HCT116 (cell line): ENCODE results near the gene IL1R2. TPM values are rescaled to one million over a fixed set of nuclear protein-coding genes. Genes with fewer than 3 reads are reported as not detected.

ENCODE experiments used
- ATAC-seq: fragments of 200-7000 bp; cut with Tn5 transposase; 2 replicates; pipeline ENCODE4 v1.9.1; 2020; ENCODE audit warnings: mild to moderate bottlenecking, moderate library complexity
- BruUV-seq: library from RNA; stranded (reverse); fragments of 400-500 nt; replicated peaks from 2 replicates; lab custom pipeline; 2021; lab: Mats Ljungman, UMichigan
- CTCF ChIA-PET: fragments of 300-600 bp; sonication (Branson Sonifier 250); formaldehyde crosslinking; loops from one replicate; lab custom pipeline; 2021; ENCODE audit warnings: antibody characterized with exemption; lab: Charles Lee
- POLR2A ChIA-PET: fragments of 300-600, 350-600 bp; sonication (Branson Sonifier 250); formaldehyde crosslinking; loops from one replicate; lab custom pipeline; 2021; ENCODE audit warnings: antibody characterized with exemption; lab: Charles Lee
- RAD21 ChIA-PET, 2 experiments: fragments of 300-600 bp; sonication (Branson Sonifier 250); formaldehyde crosslinking; loops; one replicate each; lab custom pipeline; 2023; ENCODE audit warnings: low total read pairs in 2 of 2; ENCODE audit not compliant: uncharacterized antibody in 2 of 2, unreplicated experiment in 2 of 2, low non-redundant PET in 1 of 2; lab: Charles Lee
- DNase-seq: peaks from one replicate; pipeline ENCODE4 v3.0.0-alpha.2; 2010; ENCODE audit warnings: low read depth, low spot score
- H2AFZ ChIP-seq: fragments of 200-600 bp; shearing (Covaris generic), sonication (generic); 2 replicates; pipeline ENCODE4 v1.6.1; 2017; ENCODE audit warnings: low read depth, mixed run types, mixed read lengths, antibody characterized with exemption, low read length; ENCODE audit not compliant: poor library complexity, severe bottlenecking
- H3K27ac ChIP-seq: 2 replicates; pipeline ENCODE4 v1.5.1; 2012; ENCODE audit warnings: low read depth, low read length
- H3K27me3 ChIP-seq: fragments of 200-600 bp; sonication (generic); 2 replicates; pipeline ENCODE4 v1.6.1; 2016; ENCODE audit warnings: mixed run types, low read length, mixed read lengths; ENCODE audit not compliant: insufficient read depth
- H3K36me3 ChIP-seq, 2 experiments: fragments of 200-500 bp in 1 of 2; fragments of 200-600 bp in 1 of 2; sonication (Bioruptor generic) in 1 of 2; sonication (generic) in 1 of 2; 2 replicates each; pipeline versions ENCODE4 v1.5.1 to v1.6.1; 2014 to 2016; ENCODE audit warnings: low read length in 2 of 2, inconsistent platforms in 1 of 2, mixed read lengths in 1 of 2, mixed run types in 1 of 2; ENCODE audit not compliant: insufficient read depth in 2 of 2, control insufficient read depth in 1 of 2
- H3K4me1 ChIP-seq, 2 experiments: fragments of 200-600 bp in 1 of 2; sonication (generic) in 1 of 2; 2 replicates each; pipeline versions ENCODE4 v1.5.1 to v1.6.1; 2012 to 2017; ENCODE audit warnings: low read length in 2 of 2, inconsistent platforms in 1 of 2, mild to moderate bottlenecking in 1 of 2, mixed read lengths in 1 of 2, mixed run types in 1 of 2, moderate library complexity in 1 of 2; ENCODE audit not compliant: insufficient read depth in 2 of 2, control insufficient read depth in 1 of 2
- H3K4me2 ChIP-seq: fragments of 200-600 bp; sonication (generic); 2 replicates; pipeline ENCODE4 v1.6.1; 2017; ENCODE audit warnings: mixed run types, low read length, mixed read lengths
- H3K4me3 ChIP-seq, 2 experiments: fragments of 200-600 bp in 1 of 2; sonication (generic) in 1 of 2; replicated peaks in 1 of 2; 2 replicates each; pipeline ENCODE4 v1.5.1; 2011 to 2016; ENCODE audit warnings: low read length in 2 of 2, control low read depth in 1 of 2, low read depth in 1 of 2, mild to moderate bottlenecking in 1 of 2, mixed read lengths in 1 of 2, mixed run types in 1 of 2
- H3K79me2 ChIP-seq: fragments of 200-600 bp; sonication (generic); 2 replicates; pipeline ENCODE4 v1.6.1; 2017; ENCODE audit warnings: mild to moderate bottlenecking, mixed run types, low read length, moderate library complexity, mixed read lengths; ENCODE audit not compliant: insufficient read depth
- H3K9ac ChIP-seq: fragments of 200-600 bp; sonication (generic); 2 replicates; pipeline ENCODE4 v1.6.1; 2016; ENCODE audit warnings: low read length, mixed read lengths
- H3K9me2 ChIP-seq: fragments of 200-600 bp; sonication (generic), shearing (Covaris generic); 2 replicates; pipeline ENCODE4 v1.6.1; 2017; ENCODE audit warnings: mixed run types, mild to moderate bottlenecking, moderate library complexity; ENCODE audit not compliant: insufficient read depth
- H3K9me3 ChIP-seq, 2 experiments: fragments of 200-500 bp in 1 of 2; fragments of 200-600 bp in 1 of 2; sonication (Bioruptor generic) in 1 of 2; sonication (generic) in 1 of 2; 2 replicates each; pipeline ENCODE4 v1.6.1; 2014 to 2017; ENCODE audit warnings: low read length in 2 of 2, mixed read lengths in 2 of 2, inconsistent platforms in 1 of 2, low read depth in 1 of 2, mild to moderate bottlenecking in 1 of 2, mixed run types in 1 of 2, moderate library complexity in 1 of 2; ENCODE audit not compliant: control insufficient read depth in 1 of 2, insufficient read depth in 1 of 2
- H4K20me1 ChIP-seq: fragments of 200-600 bp; sonication (generic), shearing (Covaris generic); 2 replicates; pipeline ENCODE4 v1.6.1; 2017; ENCODE audit warnings: mixed run types, mild to moderate bottlenecking, moderate library complexity; ENCODE audit not compliant: insufficient read depth
- EZH2phosphoT487 ChIP-seq: fragments of 200-600 bp; IDR thresholded peaks from 2 replicates; pipeline ENCODE4 v1.6.1; 2018; ENCODE audit warnings: antibody characterized with exemption, borderline replicate concordance
- RAD21 ChIP-seq: IDR thresholded peaks from 2 replicates; pipeline ENCODE4 v1.6.1; 2012; ENCODE audit warnings: low read depth, mild to moderate bottlenecking
- SP1 ChIP-seq: IDR thresholded peaks from 2 replicates; pipeline ENCODE4 v1.6.1; 2012; ENCODE audit warnings: low read depth
- intact Hi-C: fragments of 100-400 bp; cut with micrococcal nuclease; formaldehyde crosslinking; loops from 2 replicates; pipeline ENCODE4 v1.10.0; 2022
- total RNA-seq: library from RNA; stranded (reverse); gene quantifications from one replicate; pipeline ENCODE4 v1.2.1, GENCODE V29; 2021; ENCODE audit not compliant: unreplicated experiment
- TF ChIP-seq, protein P1 (sequence below), 3 experiments: fragments of 200-600 bp in 1 of 3; sonication (generic) in 1 of 3; IDR thresholded peaks in 2 of 3; conservative IDR thresholded peaks in 1 of 3; 2 replicates each; pipeline ENCODE4 v1.5.1; 2012 to 2017; ENCODE audit warnings: low read depth in 2 of 3, low read length in 2 of 3, antibody characterized with exemption in 1 of 3, borderline replicate concordance in 1 of 3, control low read depth in 1 of 3, mild to moderate bottlenecking in 1 of 3, mixed read lengths in 1 of 3, mixed run types in 1 of 3, moderate library complexity in 1 of 3; ENCODE audit not compliant: insufficient read depth in 1 of 3

The IL1R2 gene
- total RNA-seq, 1 experiment from 2014 or later, result 0.52 TPM

- no peak overlapping the region for H3K4me2 ChIP-seq
- H3K27ac ChIP-seq, result no peak overlapping the region
- H3K9me2 ChIP-seq, result no peaks in the 10 kb centered on the region
- ATAC-seq, result no peak
- intact Hi-C loops, result loop anchor here (5.0 kb wide), 2 partner anchors 352 to 442 kb away; partner anchors contain the start of gene IL18R1
- no peaks in the 10 kb centered on the region for H3K9me3 ChIP-seq
- no peaks in the 10 kb centered on the region for H3K36me3 ChIP-seq
- CTCF ChIA-PET, result interaction anchor here (1.1 to 4.0 kb wide), 5 partner anchors 122 to 446 kb away, joined by 3 to 60 read pairs (median 4); no protein-coding TSS in a partner anchor
- no peaks in the 10 kb centered on the region for H3K27me3 ChIP-seq
- DNase-seq, result no peak
- no peak overlapping the region for H3K9ac ChIP-seq
- no peak overlapping the region for H3K4me3 ChIP-seq
- no peak for TF ChIP-seq RAD21
- TF ChIP-seq, all 23 proteins: peak for 0
- no peaks in the 10 kb centered on the region for H4K20me1 ChIP-seq
- RAD21 ChIA-PET, result interaction anchor here in 1 of 2 experiments (1.1 kb wide), 1 partner anchor 235 kb away, joined by 5 read pairs; no protein-coding TSS in a partner anchor
- H2AFZ ChIP-seq, result no peak overlapping the region
- POLR2A ChIA-PET, result no interaction called here
- BruUV-seq, result no TSS peak
- H3K4me1 ChIP-seq, result 0 out of 4 replicates have a peak, but pooled peaks cover 0 to 4% of the 10 kb centered on the region in 2 experiments
- H3K79me2 ChIP-seq, result no peaks in the 10 kb centered on the region
Measured at GRCh38 chr2:102005449-102005848, 13.7 kb downstream of the IL1R2 start.

- ChIA-PET POLR2A (interaction anchor here (0.7 kb wide), 1 partner anchor 234 kb away, joined by 3 read pairs; no protein-coding TSS in a partner anchor), CTCF (interaction anchor here (0.7 to 4.0 kb wide), 16 partner anchors 8 to 747 kb away, joined by 3 to 60 read pairs (median 4); no protein-coding TSS in a partner anchor), RAD21 (interaction anchor here in 1 of 2 experiments (1.1 kb wide), 1 partner anchor 234 kb away, joined by 5 read pairs; no protein-coding TSS in a partner anchor)
- peak overlapping the region; percentile 29 for H2AFZ ChIP-seq
- no peaks in the 10 kb centered on the region for H3K9me2 ChIP-seq
- no peaks in the 10 kb centered on the region for H3K27me3 ChIP-seq
- intact Hi-C loops, result loop anchor here (2.0 to 5.0 kb wide), 3 partner anchors 235 to 441 kb away; partner anchors contain the start of gene IL18R1
- H3K27ac ChIP-seq, result no peak overlapping the region
- H3K9me3 ChIP-seq, result no peaks in the 10 kb centered on the region
- no peak overlapping the region for H3K9ac ChIP-seq
- no peaks in the 10 kb centered on the region for H3K79me2 ChIP-seq
- no peak overlapping the region for H3K4me3 ChIP-seq
- DNase-seq, result peak; percentile 44
- peak; percentile 96 for ATAC-seq
- no peaks in the 10 kb centered on the region for H3K36me3 ChIP-seq
- 0 out of 4 replicates have a peak, but pooled peaks cover 0 to 4% of the 10 kb centered on the region in 2 experiments for H3K4me1 ChIP-seq
- no peak overlapping the region for H3K4me2 ChIP-seq
- TF ChIP-seq RAD21 (peak; percentile 62), SP1 (no peak), EZH2phosphoT487 (no peak)
- TF ChIP-seq, protein P1, sequence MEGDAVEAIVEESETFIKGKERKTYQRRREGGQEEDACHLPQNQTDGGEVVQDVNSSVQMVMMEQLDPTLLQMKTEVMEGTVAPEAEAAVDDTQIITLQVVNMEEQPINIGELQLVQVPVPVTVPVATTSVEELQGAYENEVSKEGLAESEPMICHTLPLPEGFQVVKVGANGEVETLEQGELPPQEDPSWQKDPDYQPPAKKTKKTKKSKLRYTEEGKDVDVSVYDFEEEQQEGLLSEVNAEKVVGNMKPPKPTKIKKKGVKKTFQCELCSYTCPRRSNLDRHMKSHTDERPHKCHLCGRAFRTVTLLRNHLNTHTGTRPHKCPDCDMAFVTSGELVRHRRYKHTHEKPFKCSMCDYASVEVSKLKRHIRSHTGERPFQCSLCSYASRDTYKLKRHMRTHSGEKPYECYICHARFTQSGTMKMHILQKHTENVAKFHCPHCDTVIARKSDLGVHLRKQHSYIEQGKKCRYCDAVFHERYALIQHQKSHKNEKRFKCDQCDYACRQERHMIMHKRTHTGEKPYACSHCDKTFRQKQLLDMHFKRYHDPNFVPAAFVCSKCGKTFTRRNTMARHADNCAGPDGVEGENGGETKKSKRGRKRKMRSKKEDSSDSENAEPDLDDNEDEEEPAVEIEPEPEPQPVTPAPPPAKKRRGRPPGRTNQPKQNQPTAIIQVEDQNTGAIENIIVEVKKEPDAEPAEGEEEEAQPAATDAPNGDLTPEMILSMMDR (IDR thresholded peaks at IDR 0.05 in 2 of 3, conservative IDR thresholded peaks at IDR 0.05 in 1 of 3; ENCODE audit: borderline replicate concordance in 1 of 3, insufficient read depth in 1 of 3, low read depth in 2 of 3, low read length in 2 of 3), result peak; percentile 54 to 84 (median 73); a peak in 5 of 6 replicates
- BruUV-seq, result no TSS peak
- H4K20me1 ChIP-seq, result no peaks in the 10 kb centered on the region
Measured at GRCh38 chr2:102005989-102006885, 14.5 kb downstream of the IL1R2 start.
